Mesodermal cell (in vitro differentiated cells): ENCODE results near the gene AMOTL1.
A peak's percentile ranks its signal among the peaks of the same experiment; 100 is the strongest.

ENCODE experiments used
- H3K27ac ChIP-seq: 2 replicates; pipeline ENCODE4 v1.7.0; 2013; ENCODE audit warnings: mild to moderate bottlenecking, low read depth, low read length, moderate library complexity; ENCODE audit not compliant: severe bottlenecking
- H3K36me3 ChIP-seq: 2 replicates; pipeline ENCODE4 v1.7.1; 2013; ENCODE audit warnings: mild to moderate bottlenecking, low read length, moderate library complexity; ENCODE audit not compliant: control insufficient read depth, insufficient read depth
- H3K4me1 ChIP-seq: one replicate; pipeline ENCODE4 v1.7.1; 2013; ENCODE audit warnings: mild to moderate bottlenecking, low read length; ENCODE audit not compliant: insufficient read depth, control insufficient read depth, poor library complexity, severe bottlenecking
- H3K4me3 ChIP-seq: 2 replicates; pipeline ENCODE4 v1.7.0; 2013; ENCODE audit warnings: low read length, control low read depth, mild to moderate bottlenecking; ENCODE audit not compliant: insufficient read depth, poor library complexity, severe bottlenecking; ENCODE audit errors: extremely low read depth
- H3K9me3 ChIP-seq: 2 replicates; pipeline ENCODE4 v1.7.1; 2013; ENCODE audit warnings: mild to moderate bottlenecking, low read length, moderate library complexity; ENCODE audit not compliant: control insufficient read depth
- WGBS, 2 experiments: methylation state at CpG; one replicate each; pipeline ENCODE4 v1.1.5; 2013; ENCODE audit warnings: missing lambda C conversion rate in 2 of 2; ENCODE audit not compliant: insufficient coverage in 2 of 2; 5-methylcytosine and 5-hydroxymethylcytosine counted together

Gene AMOTL1

GRCh38 chr11:94821439-94821838 is 53.3 kb downstream of the AMOTL1 start:
- no peak overlapping the region for H3K27ac ChIP-seq
- H3K4me1 ChIP-seq: no peaks in the 10 kb centered on the region
- H3K9me3 ChIP-seq: peaks cover 10% of the 10 kb centered on the region
- WGBS, 2 experiments: 97 to 98% methylated on average over 10 to 12 of the region's 14 CpGs
- no peak overlapping the region for H3K4me3 ChIP-seq
- peaks cover 91% of the 10 kb centered on the region for H3K36me3 ChIP-seq

- Histone ChIP-seq H3K4me1 (no peaks in the 10 kb centered on the region), H3K9me3 (peaks cover 6% of the 10 kb centered on the region), H3K4me3 (no peak overlapping the region), H3K36me3 (peaks cover 92% of the 10 kb centered on the region), H3K27ac (no peak overlapping the region)
- WGBS, 2 experiments: 95 to 96% methylated on average over 6 of the region's 7 CpGs
Observed at GRCh38 chr11:94822080-94822479, 53.9 kb downstream of the AMOTL1 start.

- no peaks in the 10 kb centered on the region for H3K4me1 ChIP-seq
- H3K9me3 ChIP-seq: peaks cover 6% of the 10 kb centered on the region
- no peak overlapping the region for H3K4me3 ChIP-seq
- H3K27ac ChIP-seq: no peak overlapping the region
- WGBS, 2 experiments: 100% methylated on average over 1 of the region's 2 CpGs; no CpG with 5 or more reads in 1 of the 2 experiments
- H3K36me3 ChIP-seq: peaks cover 96% of the 10 kb centered on the region
Observed at GRCh38 chr11:94823102-94823732, 55.1 kb downstream of the AMOTL1 start.

GRCh38 chr11:94825031-94825430 is 56.9 kb downstream of the AMOTL1 start:
- WGBS, 2 experiments: 85 to 88% methylated on average over 3 to 4 of the region's 4 CpGs
- Histone ChIP-seq H3K4me1 (no peaks in the 10 kb centered on the region), H3K4me3 (no peak overlapping the region), H3K36me3 (peaks cover 97% of the 10 kb centered on the region), H3K9me3 (no peaks in the 10 kb centered on the region), H3K27ac (peak overlapping the region; percentile 23)

- peaks cover 97% of the 10 kb centered on the region for H3K36me3 ChIP-seq
- H3K4me3 ChIP-seq: no peak overlapping the region
- H3K27ac ChIP-seq: no peak overlapping the region
- no peaks in the 10 kb centered on the region for H3K4me1 ChIP-seq
- no peaks in the 10 kb centered on the region for H3K9me3 ChIP-seq
- 100% methylated on average over 1 of the region's 1 CpG; no CpG with 5 or more reads in 1 of the 2 experiments for WGBS, 2 experiments
Observed at GRCh38 chr11:94825481-94825880, 57.3 kb downstream of the AMOTL1 start.

- Histone ChIP-seq H3K36me3 (peaks cover 98% of the 10 kb centered on the region), H3K9me3 (no peaks in the 10 kb centered on the region), H3K27ac (no peak overlapping the region), H3K4me3 (no peak overlapping the region), H3K4me1 (no peaks in the 10 kb centered on the region)
- 93 to 98% methylated on average over 5 of the region's 7 CpGs for WGBS, 2 experiments
Observed at GRCh38 chr11:94826415-94826814, 58.3 kb downstream of the AMOTL1 start.

GRCh38 chr11:94828088-94828487 is 59.9 kb downstream of the AMOTL1 start:
- Histone ChIP-seq H3K36me3 (peaks cover 98% of the 10 kb centered on the region), H3K9me3 (no peaks in the 10 kb centered on the region), H3K27ac (no peak overlapping the region), H3K4me1 (no peaks in the 10 kb centered on the region), H3K4me3 (no peak overlapping the region)

GRCh38 chr11:94830722-94831510 is 62.8 kb downstream of the AMOTL1 start:
- Histone ChIP-seq H3K9me3 (no peaks in the 10 kb centered on the region), H3K4me1 (peaks cover 5% of the 10 kb centered on the region), H3K4me3 (no peak overlapping the region), H3K27ac (no peak overlapping the region), H3K36me3 (peaks cover 95% of the 10 kb centered on the region)
- WGBS, 2 experiments: 95 to 100% methylated on average over 3 of the region's 5 CpGs

- peaks cover 95% of the 10 kb centered on the region for H3K36me3 ChIP-seq
Observed at GRCh38 chr11:94831529-94831928, 63.4 kb downstream of the AMOTL1 start.

GRCh38 chr11:94832604-94833235 is 64.6 kb downstream of the AMOTL1 start:
- H3K27ac ChIP-seq: no peak overlapping the region
- H3K4me3 ChIP-seq: no peak overlapping the region
- no peaks in the 10 kb centered on the region for H3K9me3 ChIP-seq
- H3K36me3 ChIP-seq: peaks cover 95% of the 10 kb centered on the region
- 100% methylated on average over 1 to 2 of the region's 4 CpGs for WGBS, 2 experiments
- peaks cover 5% of the 10 kb centered on the region for H3K4me1 ChIP-seq

More at GRCh38 chr11:94831529-94831928, 63.4 kb downstream of the AMOTL1 start:
- Histone ChIP-seq H3K9me3 (no peaks in the 10 kb centered on the region), H3K27ac (no peak overlapping the region), H3K4me1 (peaks cover 5% of the 10 kb centered on the region), H3K4me3 (no peak overlapping the region)
- WGBS, 2 experiments: no CpG with 5 or more reads among the region's 3 CpGs
